ENCODE measurements around the gene YOD1.

YOD1 gene

GRCh38 chr1:207062058-207062457 lies 11.1 kb upstream of the YOD1 start:
- TF ChIP-seq POLR2A (IDR thresholded peaks at IDR 0.05; ENCODE audit: extremely low read depth, insufficient read length) (no peak), CTCF (IDR thresholded peaks at IDR 0.05; ENCODE audit: low read depth, low read length) (no peak), MYC (IDR thresholded peaks at IDR 0.05; ENCODE audit: low read depth, low read length) (no peak), MAX (IDR thresholded peaks at IDR 0.05; ENCODE audit: low read depth, low read length) (no peak)
- DNase-seq (ENCODE audit: low read depth), result no peak
- H3K4me3 ChIP-seq (ENCODE audit: low read depth, low read length), result no peak overlapping the region

GRCh38 chr1:207060596-207060995 lies 9.6 kb upstream of the YOD1 start:
- TF ChIP-seq POLR2A (IDR thresholded peaks at IDR 0.05; ENCODE audit: extremely low read depth, insufficient read length) (no peak), CTCF (IDR thresholded peaks at IDR 0.05; ENCODE audit: low read depth, low read length) (no peak)
- no peak for DNase-seq (ENCODE audit: low read depth)
- H3K4me3 ChIP-seq (ENCODE audit: low read depth, low read length), result no peak overlapping the region

- no peak for DNase-seq (ENCODE audit: low read depth)
- no peak overlapping the region for H3K4me3 ChIP-seq (ENCODE audit: low read depth, low read length)
- TF ChIP-seq MYC (IDR thresholded peaks at IDR 0.05; ENCODE audit: low read depth, low read length) (no peak), CTCF (IDR thresholded peaks at IDR 0.05; ENCODE audit: low read depth, low read length) (no peak), POLR2A (IDR thresholded peaks at IDR 0.05; ENCODE audit: extremely low read depth, insufficient read length) (no peak), MAX (IDR thresholded peaks at IDR 0.05; ENCODE audit: low read depth, low read length) (no peak)
These were observed 8.9 kb upstream of the YOD1 start for GRCh38 chr1:207059881-207060280.

- no peak overlapping the region for H3K4me3 ChIP-seq (ENCODE audit: low read depth, low read length)
- TF ChIP-seq MAX (IDR thresholded peaks at IDR 0.05; ENCODE audit: low read depth, low read length) (no peak), CTCF (IDR thresholded peaks at IDR 0.05; ENCODE audit: low read depth, low read length) (no peak), POLR2A (IDR thresholded peaks at IDR 0.05; ENCODE audit: extremely low read depth, insufficient read length) (no peak), MYC (IDR thresholded peaks at IDR 0.05; ENCODE audit: low read depth, low read length) (no peak)
- no peak for DNase-seq (ENCODE audit: low read depth)
These were observed 8.2 kb upstream of the YOD1 start for GRCh38 chr1:207058878-207059867.

GRCh38 chr1:207058252-207058651 lies 7.2 kb upstream of the YOD1 start:
- DNase-seq (ENCODE audit: low read depth), result no peak
- H3K4me3 ChIP-seq (ENCODE audit: low read depth, low read length), result no peak overlapping the region
- TF ChIP-seq CTCF (IDR thresholded peaks at IDR 0.05; ENCODE audit: low read depth, low read length), result no peak
- no peak for TF ChIP-seq MYC (IDR thresholded peaks at IDR 0.05; ENCODE audit: low read depth, low read length)
- TF ChIP-seq MAX (IDR thresholded peaks at IDR 0.05; ENCODE audit: low read depth, low read length), result no peak
- TF ChIP-seq POLR2A (IDR thresholded peaks at IDR 0.05; ENCODE audit: extremely low read depth, insufficient read length), result no peak

Measured in NB4 (cell line).